Caco-2 (cell line): ENCODE data around the gene COQ10B. TPM values are rescaled to one million over a fixed set of nuclear protein-coding genes. Genes with fewer than 3 reads are reported as not detected.
A peak's percentile ranks its signal among the peaks of the same experiment; 100 is the strongest.

ENCODE experiments used
- BruUV-seq: library from RNA; stranded (reverse); fragments of 400-500 nt; replicated peaks from 2 replicates; lab custom pipeline; 2021; lab: Mats Ljungman, UMichigan
- CTCF ChIA-PET: fragments of 300-600 bp; sonication (Branson Sonifier 250); formaldehyde crosslinking; loops from one replicate; lab custom pipeline; 2022; ENCODE audit warnings: antibody characterized with exemption; lab: Charles Lee
- POLR2A ChIA-PET: fragments of 300-600 bp; sonication (Branson Sonifier 250); formaldehyde crosslinking; loops from one replicate; lab custom pipeline; 2022; ENCODE audit warnings: antibody characterized with exemption; lab: Charles Lee
- DNase-seq, 2 experiments: peaks; one replicate each; pipeline versions ENCODE4 v3.0.0 to v3.0.0-alpha.2; 2020 to 2022
- H3K27me3 ChIP-seq: replicated peaks from 2 replicates; pipeline ENCODE4 v1.6.0; 2011; ENCODE audit warnings: low read length; ENCODE audit not compliant: control insufficient read depth, insufficient read depth
- H3K36me3 ChIP-seq: 2 replicates; pipeline ENCODE4 v1.5.1; 2011; ENCODE audit warnings: low read length; ENCODE audit not compliant: control insufficient read depth, insufficient read depth
- H3K4me1 ChIP-seq: fragments of 250-450 bp; sonication (Bioruptor Pico); 2 replicates; pipeline ENCODE4 v1.5.1; 2020; ENCODE audit warnings: mild to moderate bottlenecking
- H3K4me3 ChIP-seq: 2 replicates; pipeline ENCODE4 v1.5.1; 2011; ENCODE audit warnings: low read depth, mild to moderate bottlenecking, control low read depth, low read length
- H3K9me3 ChIP-seq: fragments of 250-450 bp; sonication (Bioruptor Pico); 2 replicates; pipeline ENCODE4 v1.5.1; 2020; ENCODE audit warnings: mild to moderate bottlenecking, moderate library complexity
- H3K27ac Mint-ChIP-seq: one replicate; pipeline ENCODE4 v1.8.0; 2022; ENCODE audit warnings: mixed read lengths; ENCODE audit not compliant: unreplicated experiment
- H3K27me3 Mint-ChIP-seq: one replicate; pipeline ENCODE4 v1.8.0; 2022; ENCODE audit warnings: mixed read lengths; ENCODE audit not compliant: insufficient read depth, unreplicated experiment
- H3K36me3 Mint-ChIP-seq: one replicate; pipeline ENCODE4 v1.8.0; 2022; ENCODE audit warnings: mild to moderate bottlenecking, mixed read lengths; ENCODE audit not compliant: insufficient read depth, unreplicated experiment
- H3K4me1 Mint-ChIP-seq: one replicate; pipeline ENCODE4 v1.8.0; 2022; ENCODE audit warnings: low read depth, mixed read lengths; ENCODE audit not compliant: unreplicated experiment
- H3K4me3 Mint-ChIP-seq: one replicate; pipeline ENCODE4 v1.8.0; 2022; ENCODE audit warnings: mild to moderate bottlenecking, moderate library complexity, mixed read lengths; ENCODE audit not compliant: unreplicated experiment
- H3K9me3 Mint-ChIP-seq: one replicate; pipeline ENCODE4 v1.8.0; 2022; ENCODE audit warnings: mixed read lengths; ENCODE audit not compliant: unreplicated experiment
- CTCF ChIP-seq, 2 experiments: fragments of 200-600 bp in 1 of 2; IDR thresholded peaks; 1 replicate in 1 of 2; 2 replicates in 1 of 2; pipeline versions ENCODE4 v1.5.1 to v1.8.0; 2011 to 2022; ENCODE audit warnings: antibody characterized with exemption in 1 of 2, control low read depth in 1 of 2, inconsistent platforms in 1 of 2, low read depth in 1 of 2, low read length in 1 of 2, mild to moderate bottlenecking in 1 of 2, moderate library complexity in 1 of 2; ENCODE audit not compliant: insufficient read depth in 1 of 2, severe bottlenecking in 1 of 2, unreplicated experiment in 1 of 2
- intact Hi-C: fragments of 100-400 bp; cut with micrococcal nuclease; formaldehyde crosslinking; loops from one replicate; pipeline ENCODE4 v1.10.0; 2022; ENCODE audit not compliant: unreplicated experiment
- total RNA-seq: library from RNA; stranded (reverse); gene quantifications from 2 replicates; pipeline ENCODE4 v1.2.3, GENCODE V29; 2022

The COQ10B gene
- total RNA-seq, 1 experiment from 2014 or later = 22.5 TPM

GRCh38 chr2:197497326-197497725 is 44.0 kb downstream of the COQ10B start:
- DNase-seq = no peak
- CTCF ChIA-PET = no interaction called here
- peaks cover 100% of the 10 kb centered on the region for H3K36me3 Mint-ChIP-seq
- no peaks in the 10 kb centered on the region for H3K27me3 Mint-ChIP-seq
- POLR2A ChIA-PET = no interaction called here
- no TSS peak for BruUV-seq
- H3K27ac Mint-ChIP-seq = peak overlapping the region; percentile 97
- H3K4me3 Mint-ChIP-seq = peak overlapping the region; percentile 95
- no peak for TF ChIP-seq CTCF (IDR thresholded peaks at IDR 0.05; ENCODE audit: insufficient read depth in 1 of 2, low read depth in 1 of 2, low read length in 1 of 2, severe bottlenecking in 1 of 2, unreplicated experiment in 1 of 2)
- peaks cover 4% of the 10 kb centered on the region for H3K4me1 Mint-ChIP-seq
- Histone ChIP-seq H3K4me3 (no peak overlapping the region), H3K27me3 (no peaks in the 10 kb centered on the region), H3K4me1 (peaks cover 40% of the 10 kb centered on the region), H3K9me3 (no peaks in the 10 kb centered on the region), H3K36me3 (peaks cover 2% of the 10 kb centered on the region; the same call in 1 of the 2 replicates)
- H3K9me3 Mint-ChIP-seq = no peaks in the 10 kb centered on the region
- intact Hi-C loops = loop anchor here (5.0 kb wide), 1 partner anchor 280 kb away; no protein-coding TSS in a partner anchor

- intact Hi-C loops = loop anchor here (5.0 kb wide), 1 partner anchor 279 kb away; no protein-coding TSS in a partner anchor
- no peak for TF ChIP-seq CTCF (IDR thresholded peaks at IDR 0.05; ENCODE audit: insufficient read depth in 1 of 2, low read depth in 1 of 2, low read length in 1 of 2, severe bottlenecking in 1 of 2, unreplicated experiment in 1 of 2)
- Histone ChIP-seq H3K4me3 (peak overlapping the region; percentile 91), H3K36me3 (peaks cover 2% of the 10 kb centered on the region; the same call in 1 of the 2 replicates), H3K27me3 (no peaks in the 10 kb centered on the region), H3K4me1 (peaks cover 49% of the 10 kb centered on the region), H3K9me3 (no peaks in the 10 kb centered on the region)
- POLR2A ChIA-PET = interaction anchor here (1.5 to 2.8 kb wide), 2 partner anchors 46 to 64 kb away, joined by 5 to 64 read pairs; partner anchors contain the start of genes COQ10B and SF3B1
- peaks cover 7% of the 10 kb centered on the region for H3K4me1 Mint-ChIP-seq
- peaks cover 97% of the 10 kb centered on the region for H3K36me3 Mint-ChIP-seq
- no peaks in the 10 kb centered on the region for H3K27me3 Mint-ChIP-seq
- H3K27ac Mint-ChIP-seq = peak overlapping the region; percentile 97
- BruUV-seq = TSS peak; percentile 36
- peak overlapping the region; percentile 95 for H3K4me3 Mint-ChIP-seq
- H3K9me3 Mint-ChIP-seq = no peaks in the 10 kb centered on the region
- DNase-seq = no peak
- CTCF ChIA-PET = interaction anchor here (1.1 kb wide), 1 partner anchor 45 kb away, joined by 3 read pairs; the partner anchor contains the start of gene COQ10B
Measured at GRCh38 chr2:197498235-197498936, 45.0 kb downstream of the COQ10B start.

- peak overlapping the region; percentile 91 for H3K4me3 ChIP-seq
- CTCF ChIA-PET = interaction anchor here (1.0 to 1.1 kb wide), 2 partner anchors 46 kb away, joined by 3 to 4 read pairs; partner anchors contain the start of gene COQ10B
- H3K27me3 Mint-ChIP-seq = no peaks in the 10 kb centered on the region
- peaks cover 49% of the 10 kb centered on the region for H3K4me1 ChIP-seq
- H3K27me3 ChIP-seq = no peaks in the 10 kb centered on the region
- intact Hi-C loops = loop anchor here (5.0 kb wide), 1 partner anchor 278 kb away; no protein-coding TSS in a partner anchor
- H3K9me3 ChIP-seq = no peaks in the 10 kb centered on the region
- peak overlapping the region; percentile 95 for H3K4me3 Mint-ChIP-seq
- TF ChIP-seq CTCF (IDR thresholded peaks at IDR 0.05; ENCODE audit: insufficient read depth in 1 of 2, low read depth in 1 of 2, low read length in 1 of 2, severe bottlenecking in 1 of 2, unreplicated experiment in 1 of 2) = no peak
- peak; percentile 65 to 66 for DNase-seq
- no TSS peak for BruUV-seq
- H3K36me3 Mint-ChIP-seq = peaks cover 97% of the 10 kb centered on the region
- H3K27ac Mint-ChIP-seq = peak overlapping the region; percentile 97
- POLR2A ChIA-PET = interaction anchor here (0.5 to 2.8 kb wide), 8 partner anchors 14 to 769 kb away, joined by 3 to 64 read pairs (median 4); partner anchors contain the start of genes COQ10B, MOB4 and SF3B1
- no peaks in the 10 kb centered on the region for H3K9me3 Mint-ChIP-seq
- peaks cover 7% of the 10 kb centered on the region for H3K4me1 Mint-ChIP-seq
- peaks cover 3% of the 10 kb centered on the region for H3K36me3 ChIP-seq
Measured at GRCh38 chr2:197498937-197499593, 45.7 kb downstream of the COQ10B start.
